ENCODE data around the gene TRMT2A.

DNA sequence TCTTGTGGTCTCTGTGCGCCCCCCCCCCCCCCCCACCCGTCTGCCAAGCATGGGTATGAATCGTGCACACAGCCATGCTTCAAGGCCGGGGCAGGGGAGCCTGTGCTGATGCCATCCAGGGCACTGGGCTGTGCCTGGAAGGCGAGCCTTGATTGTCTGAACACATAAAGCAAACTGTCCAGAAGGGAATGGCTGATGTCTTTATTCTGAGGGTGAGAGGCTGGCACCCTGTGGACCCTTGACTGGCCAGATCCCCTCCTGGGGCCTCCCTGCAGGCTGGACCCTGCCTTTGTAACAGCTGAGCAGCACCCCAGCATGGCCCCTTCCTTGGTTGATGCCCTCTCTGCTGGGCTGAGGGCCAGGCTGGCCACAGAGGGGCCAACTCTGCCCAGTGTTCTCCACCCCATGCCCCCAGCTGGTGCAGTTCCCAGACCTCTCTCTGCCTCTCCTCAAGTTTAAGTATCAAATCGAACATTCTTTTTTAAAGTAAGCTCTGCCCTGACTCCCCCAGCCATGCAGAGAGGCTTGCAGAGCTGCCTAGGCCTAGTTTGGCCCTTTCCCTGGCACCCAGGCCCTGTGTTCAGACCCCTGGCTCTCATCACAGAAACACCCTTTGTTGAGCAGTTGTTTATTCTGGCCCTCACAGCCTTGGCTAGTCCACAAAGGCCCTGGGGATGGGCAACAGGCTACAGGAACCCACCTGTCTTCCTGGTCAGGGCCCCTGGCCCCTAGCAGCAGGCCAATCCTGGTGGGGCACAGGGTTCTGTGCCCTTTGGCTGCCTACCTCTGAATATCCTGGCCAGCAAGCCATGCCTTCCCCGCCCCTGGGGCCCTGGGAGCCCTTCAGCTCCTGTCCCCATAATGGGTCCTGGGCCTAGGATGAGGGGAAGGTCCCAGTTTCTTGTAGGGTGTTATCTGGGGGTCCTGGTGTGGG, 5.1 kb downstream of the TRMT2A start:
- 0 out of 2 replicates have a peak, but pooled peaks have one; percentile 47 for TF ChIP-seq POLR2A (IDR thresholded peaks at IDR 0.05; ENCODE audit: low read depth, low read length)
- TF ChIP-seq POLR2AphosphoS5 (IDR thresholded peaks at IDR 0.05; ENCODE audit: low read depth, low read length), result peak; percentile 21; the same call in 1 of the 2 replicates
- TF ChIP-seq POU2F2 (IDR thresholded peaks at IDR 0.05; ENCODE audit: low read depth, low read length), result 0 out of 2 replicates have a peak, but pooled peaks have one; percentile 12
- no peak for TF ChIP-seq PAX5 (IDR thresholded peaks at IDR 0.05; ENCODE audit: insufficient read depth, low read length, severe bottlenecking)

Data from GM12891 (cell line).